Endothelial cell of umbilical vein (primary cell): ENCODE data around the gene MMD. TPM values are rescaled to one million over a fixed set of nuclear protein-coding genes. Genes with fewer than 3 reads are reported as not detected.

Experiments used
- BruUV-seq: library from RNA; stranded (reverse); fragments of 400-500 nt; replicated peaks from 2 replicates; lab custom pipeline; 2021; lab: Mats Ljungman, UMichigan
- CTCF ChIA-PET: fragments of 300-600, 350-600 bp; sonication (Branson Sonifier 250); formaldehyde crosslinking; loops from one replicate; lab custom pipeline; 2021; ENCODE audit warnings: antibody characterized with exemption, inconsistent platforms; lab: Charles Lee
- POLR2A ChIA-PET: fragments of 300-600, 350-600 bp; sonication (Branson Sonifier 250); formaldehyde crosslinking; loops from one replicate; lab custom pipeline; 2021; ENCODE audit warnings: antibody characterized with exemption, inconsistent platforms; lab: Charles Lee
- DNase-seq: peaks from one replicate; pipeline ENCODE4 v3.0.0-alpha.2; 2011; ENCODE audit warnings: low read depth, low spot score
- FAIRE-seq: peaks from 2 replicates; lab custom pipeline; 2011; peaks lifted over from hg19 to GRCh38; lab: Jason Lieb, UNC
- H2AFZ ChIP-seq: 2 replicates; pipeline ENCODE4 v1.6.0; 2012; ENCODE audit warnings: low read depth, low read length, control low read depth, inconsistent platforms
- H3K27ac ChIP-seq: 2 replicates; pipeline ENCODE4 v1.5.1; 2011; ENCODE audit warnings: low read depth, mild to moderate bottlenecking, control low read depth, low read length, moderate library complexity; ENCODE audit not compliant: insufficient read depth
- H3K27me3 ChIP-seq, 2 experiments: 2 replicates each; pipeline versions ENCODE4 v1.6.0 to v1.6.1; 2011; ENCODE audit warnings: low read length in 2 of 2, mixed read lengths in 1 of 2; ENCODE audit not compliant: control insufficient read depth in 2 of 2, insufficient read depth in 2 of 2
- H3K36me3 ChIP-seq, 2 experiments: 2 replicates in 1 of 2; 3 replicates in 1 of 2; pipeline ENCODE4 v1.5.1; 2011; ENCODE audit warnings: low read length in 2 of 2, mild to moderate bottlenecking in 1 of 2, moderate library complexity in 1 of 2; ENCODE audit not compliant: control insufficient read depth in 2 of 2, insufficient read depth in 2 of 2; ENCODE audit errors: extremely low read depth in 1 of 2
- H3K4me1 ChIP-seq: 3 replicates; pipeline ENCODE4 v1.5.1; 2011; ENCODE audit warnings: mild to moderate bottlenecking, low read length; ENCODE audit not compliant: control insufficient read depth, insufficient read depth; ENCODE audit errors: extremely low read depth
- H3K4me2 ChIP-seq: 2 replicates; pipeline ENCODE4 v1.6.1; 2011; ENCODE audit warnings: low read length, control low read depth, mixed read lengths; ENCODE audit not compliant: insufficient read depth
- H3K4me3 ChIP-seq, 3 experiments: fragments of 200-600 bp in 1 of 3; sonication (generic), shearing (Covaris generic) in 1 of 3; replicated peaks in 1 of 3; 2 replicates each; pipeline ENCODE4 v1.5.1; 2011 to 2016; ENCODE audit warnings: control low read depth in 3 of 3, low read length in 3 of 3, mild to moderate bottlenecking in 2 of 3, inconsistent platforms in 1 of 3, low read depth in 1 of 3, moderate library complexity in 1 of 3; ENCODE audit not compliant: insufficient read depth in 1 of 3
- H3K79me2 ChIP-seq: 2 replicates; pipeline ENCODE4 v1.6.0; 2012; ENCODE audit warnings: low read length, inconsistent platforms; ENCODE audit not compliant: control insufficient read depth, insufficient read depth
- H3K9ac ChIP-seq: replicated peaks from 2 replicates; pipeline ENCODE3; 2011; ENCODE audit warnings: low read length, control low read depth; ENCODE audit not compliant: insufficient read depth; ENCODE audit errors: extremely low read depth
- H3K9me1 ChIP-seq: replicated peaks from 3 replicates; pipeline ENCODE4 v1.6.0; 2011; ENCODE audit warnings: mild to moderate bottlenecking, low read length; ENCODE audit not compliant: control insufficient read depth, insufficient read depth; ENCODE audit errors: extremely low read depth
- H3K9me3 ChIP-seq: replicated peaks from 2 replicates; pipeline ENCODE4 v1.5.1; 2012; ENCODE audit warnings: low read length, inconsistent platforms; ENCODE audit not compliant: control insufficient read depth, insufficient read depth
- H4K20me1 ChIP-seq: replicated peaks from 2 replicates; pipeline ENCODE3; 2011; ENCODE audit warnings: mild to moderate bottlenecking, low read length; ENCODE audit not compliant: control insufficient read depth, insufficient read depth; ENCODE audit errors: extremely low read depth
- EZH2 ChIP-seq: IDR thresholded peaks from 2 replicates; pipeline ENCODE4 v1.6.1; 2012; ENCODE audit warnings: borderline replicate concordance, low read depth, mild to moderate bottlenecking, moderate library complexity, low read length, inconsistent platforms; ENCODE audit not compliant: severe bottlenecking
- FOS ChIP-seq: IDR thresholded peaks from 2 replicates; pipeline ENCODE4 v1.6.1; 2011; ENCODE audit warnings: mild to moderate bottlenecking, low read length, moderate library complexity, borderline replicate concordance; ENCODE audit not compliant: insufficient read depth
- GATA2 ChIP-seq: IDR thresholded peaks from 2 replicates; pipeline ENCODE4 v1.7.0; 2011; ENCODE audit warnings: low read depth, mild to moderate bottlenecking, moderate library complexity, mixed read lengths, low read length; ENCODE audit not compliant: insufficient read length, insufficient read depth
- JUN ChIP-seq: IDR thresholded peaks from 2 replicates; pipeline ENCODE4 v1.6.1; 2011; ENCODE audit warnings: borderline replicate concordance, low read depth; ENCODE audit not compliant: insufficient read length, insufficient read depth
- MAX ChIP-seq: IDR thresholded peaks from 2 replicates; pipeline ENCODE4 v1.6.1; 2011; ENCODE audit not compliant: insufficient read depth, insufficient read length
- MYC ChIP-seq: IDR thresholded peaks from one replicate; pipeline ENCODE4 v1.6.1; 2011; ENCODE audit warnings: mild to moderate bottlenecking, low read depth, low read length
- POLR2A ChIP-seq: IDR thresholded peaks from 2 replicates; pipeline ENCODE4 v1.6.1; 2012; ENCODE audit warnings: low read depth, mild to moderate bottlenecking, control low read depth, low read length
- POLR2AphosphoS5 ChIP-seq: IDR thresholded peaks from 2 replicates; pipeline ENCODE4 v1.6.1; 2012; ENCODE audit warnings: low read depth, mild to moderate bottlenecking, control low read depth, low read length, moderate library complexity; ENCODE audit not compliant: insufficient read depth
- dilution Hi-C: fragments of 300-500 bp; cut with MboI; formaldehyde crosslinking; loops from one replicate; pipeline ENCODE4 v1.15.0; 2019; ENCODE audit warnings: low sequenced_read_pairs; ENCODE audit not compliant: extremely low pct_ligation_motif_present
- intact Hi-C: fragments of 100-400 bp; cut with micrococcal nuclease; formaldehyde crosslinking; loops from one replicate; pipeline ENCODE4 v1.10.0; 2022
- polyA plus RNA-seq, 4 experiments: library from polyadenylated mRNA; depleted of rRNA in 3 of 4; stranded (reverse) in 3 of 4; unstranded in 1 of 4; fragments of >200 nt; gene quantifications; 2 replicates each; pipeline versions ENCODE4 v1.2.1 to v1.2.3, GENCODE V29; 2011 to 2012; ENCODE audit warnings: missing spikeins in 1 of 4
- total RNA-seq: library from RNA; stranded (reverse); gene quantifications from 2 replicates; pipeline ENCODE4 v1.2.3, GENCODE V29; 2021
- TF ChIP-seq, protein P1 (sequence below), 2 donors: IDR thresholded peaks; 1 replicate in 1 of 2; 2 replicates in 1 of 2; pipeline ENCODE4 v1.5.1; 2011; ENCODE audit warnings: low read length in 2 of 2, mild to moderate bottlenecking in 2 of 2, moderate library complexity in 2 of 2, control low read depth in 1 of 2, inconsistent platforms in 1 of 2, low read depth in 1 of 2; ENCODE audit not compliant: insufficient read depth in 1 of 2; ENCODE audit errors: extremely low read depth in 1 of 2

MMD gene
- total and polyA plus RNA-seq, 2 donors (not counting 3 experiments of a cell fraction or from before 2014, with no cell fraction given) = 5.6 to 9.3 TPM

- H3K9me1 ChIP-seq = no peaks in the 10 kb centered on the region
- TF ChIP-seq MAX (no peak), MYC (no peak), POLR2A (no peak), GATA2 (no peak), JUN (no peak), POLR2AphosphoS5 (no peak), FOS (no peak), EZH2 (no peak)
- TF ChIP-seq, protein P1, sequence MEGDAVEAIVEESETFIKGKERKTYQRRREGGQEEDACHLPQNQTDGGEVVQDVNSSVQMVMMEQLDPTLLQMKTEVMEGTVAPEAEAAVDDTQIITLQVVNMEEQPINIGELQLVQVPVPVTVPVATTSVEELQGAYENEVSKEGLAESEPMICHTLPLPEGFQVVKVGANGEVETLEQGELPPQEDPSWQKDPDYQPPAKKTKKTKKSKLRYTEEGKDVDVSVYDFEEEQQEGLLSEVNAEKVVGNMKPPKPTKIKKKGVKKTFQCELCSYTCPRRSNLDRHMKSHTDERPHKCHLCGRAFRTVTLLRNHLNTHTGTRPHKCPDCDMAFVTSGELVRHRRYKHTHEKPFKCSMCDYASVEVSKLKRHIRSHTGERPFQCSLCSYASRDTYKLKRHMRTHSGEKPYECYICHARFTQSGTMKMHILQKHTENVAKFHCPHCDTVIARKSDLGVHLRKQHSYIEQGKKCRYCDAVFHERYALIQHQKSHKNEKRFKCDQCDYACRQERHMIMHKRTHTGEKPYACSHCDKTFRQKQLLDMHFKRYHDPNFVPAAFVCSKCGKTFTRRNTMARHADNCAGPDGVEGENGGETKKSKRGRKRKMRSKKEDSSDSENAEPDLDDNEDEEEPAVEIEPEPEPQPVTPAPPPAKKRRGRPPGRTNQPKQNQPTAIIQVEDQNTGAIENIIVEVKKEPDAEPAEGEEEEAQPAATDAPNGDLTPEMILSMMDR (IDR thresholded peaks at IDR 0.05; ENCODE audit: extremely low read depth in 1 of 2, insufficient read depth in 1 of 2, low read depth in 1 of 2, low read length in 2 of 2) = no peak
- no peaks in the 10 kb centered on the region for H4K20me1 ChIP-seq
- no peak overlapping the region for H3K4me3 ChIP-seq
- no peaks in the 10 kb centered on the region for H3K9me3 ChIP-seq
- no peak overlapping the region for H3K27ac ChIP-seq
- no peaks in the 10 kb centered on the region for H3K79me2 ChIP-seq
- H3K27me3 ChIP-seq = no peaks in the 10 kb centered on the region
- H3K4me1 ChIP-seq = no peaks in the 10 kb centered on the region
- FAIRE-seq = no peak
- intact Hi-C loops = no loop called here
- no TSS peak for BruUV-seq
- no peak overlapping the region for H3K9ac ChIP-seq
- dilution Hi-C loops = no loop called here
- ChIA-PET POLR2A (no interaction called here), CTCF (interaction anchor here (1.2 kb wide), 1 partner anchor 9 kb away, joined by 4 read pairs; no protein-coding TSS in a partner anchor)
- no peak for DNase-seq
- H3K4me2 ChIP-seq = no peak overlapping the region
- no peaks in the 10 kb centered on the region for H3K36me3 ChIP-seq
- H2AFZ ChIP-seq = no peak overlapping the region
Observed at GRCh38 chr17:55381017-55381770, 40.4 kb downstream of the MMD start.
